HEK293T (cell line): ENCODE measurements around the gene LGR5.

Experiments
- BHLHE40 ChIP-seq: fragments of 450-650 bp; IDR thresholded peaks from 2 replicates; pipeline ENCODE4 v1.6.1; 2016; ENCODE audit warnings: mild to moderate bottlenecking, moderate library complexity, borderline replicate concordance
- ELF4 ChIP-seq: fragments of 450-650 bp; IDR thresholded peaks from 2 replicates; pipeline ENCODE4 v1.6.1; 2017; ENCODE audit warnings: antibody characterized with exemption
- FOXA1 ChIP-seq: fragments of 450-650 bp; IDR thresholded peaks from 2 replicates; pipeline ENCODE4 v1.6.1; 2016; ENCODE audit warnings: mild to moderate bottlenecking
- FOXM1 ChIP-seq: fragments of 450-650 bp; IDR thresholded peaks from 2 replicates; pipeline ENCODE4 v1.6.1; 2017; ENCODE audit warnings: mild to moderate bottlenecking, borderline replicate concordance
- HDGF ChIP-seq: fragments of 450-650 bp; IDR thresholded peaks from 2 replicates; pipeline ENCODE4 v1.6.1; 2017; ENCODE audit warnings: antibody characterized with exemption, borderline replicate concordance
- L3MBTL2 ChIP-seq: fragments of 450-650 bp; conservative IDR thresholded peaks from 2 replicates; pipeline ENCODE4 v1.6.1; 2016; ENCODE audit warnings: mild to moderate bottlenecking
- LEF1 ChIP-seq: fragments of 450-650 bp; IDR thresholded peaks from 2 replicates; pipeline ENCODE4 v1.6.1; 2017; ENCODE audit warnings: mild to moderate bottlenecking, borderline replicate concordance
- PKNOX1 ChIP-seq: fragments of 450-650 bp; IDR thresholded peaks from 2 replicates; pipeline ENCODE4 v1.6.1; 2016
- SP1 ChIP-seq: fragments of 450-650 bp; IDR thresholded peaks from 2 replicates; pipeline ENCODE4 v1.6.1; 2017
- TARDBP ChIP-seq: fragments of 450-650 bp; IDR thresholded peaks from 2 replicates; pipeline ENCODE4 v1.6.1; 2016
- ZNF384 ChIP-seq: fragments of 450-650 bp; IDR thresholded peaks from 2 replicates; pipeline ENCODE4 v1.6.1; 2016

GRCh38 chr12:71591601-71592000 is 152.0 kb downstream of the LGR5 start:
- TF ChIP-seq SP1 (no peak), HDGF (no peak), TARDBP (no peak), LEF1 (no peak), BHLHE40 (no peak), FOXM1 (no peak), PKNOX1 (no peak), ZNF384 (no peak), L3MBTL2 (no peak), ELF4 (no peak), FOXA1 (no peak)
